Stimulated activated CD4-positive, alpha-beta T cell treated with anti-CD3 and anti-CD28 coated beads, Interleukin-2, amount 100 ng/mL, for 24 hours (primary cell): ENCODE measurements around the gene SLC22A5.
A peak's percentile ranks its signal among the peaks of the same experiment; 100 is the strongest.
"Not testable (repeated sequence)": the region's sequence is repeated elsewhere in the genome, so short reads cannot be mapped to it uniquely, and the experiment has no call there.

ENCODE experiments used
- DNase-seq, 2 donors: peaks; one replicate each; pipeline ENCODE4 v3.0.0-alpha.2; 2020

Gene SLC22A5

GRCh38 chr5:132389051-132389331 is 19.5 kb downstream of the SLC22A5 start:
- no peak for DNase-seq

- peak in 1 of 2 donors; percentile 15 for DNase-seq
These were observed 20.2 kb downstream of the SLC22A5 start for GRCh38 chr5:132389585-132390286.

DNA sequence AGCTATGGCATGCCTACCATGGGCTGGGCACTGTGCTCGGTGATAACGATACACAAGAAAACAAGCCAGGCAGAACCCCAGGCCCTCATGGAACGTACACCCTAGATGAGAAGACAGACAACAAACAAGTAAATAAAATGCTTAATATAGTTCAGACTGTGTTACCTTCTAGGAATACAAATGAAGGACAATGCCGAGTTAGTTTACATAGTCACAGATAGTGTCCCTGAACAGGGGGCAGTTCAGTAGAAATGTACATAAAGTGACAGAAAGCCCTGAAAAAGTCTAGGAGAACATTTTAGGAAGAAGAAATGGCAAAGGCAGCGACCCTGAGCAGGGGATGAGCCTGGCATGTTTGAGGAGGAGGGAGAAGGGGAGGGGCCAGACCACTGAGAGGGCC is 21.7 kb downstream of the SLC22A5 start:
- no peak for DNase-seq

- DNase-seq, result no peak
These were observed 22.4 kb downstream of the SLC22A5 start for GRCh38 chr5:132391870-132392269.

DNA sequence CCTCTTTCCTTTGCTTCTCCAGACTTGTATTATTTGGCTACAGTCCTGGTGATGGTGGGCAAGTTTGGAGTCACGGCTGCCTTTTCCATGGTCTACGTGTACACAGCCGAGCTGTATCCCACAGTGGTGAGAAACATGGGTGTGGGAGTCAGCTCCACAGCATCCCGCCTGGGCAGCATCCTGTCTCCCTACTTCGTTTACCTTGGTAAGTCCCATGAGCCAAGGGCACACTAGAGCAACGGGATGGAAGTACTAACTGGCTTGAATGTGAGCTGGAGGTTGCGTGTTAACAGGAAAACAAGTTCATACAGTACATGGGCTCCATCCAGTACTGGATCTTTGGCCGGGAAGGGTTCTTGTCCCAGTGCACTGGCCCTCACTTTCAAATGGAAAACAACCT is 22.9 kb downstream of the SLC22A5 start:
- DNase-seq, result no peak

DNA sequence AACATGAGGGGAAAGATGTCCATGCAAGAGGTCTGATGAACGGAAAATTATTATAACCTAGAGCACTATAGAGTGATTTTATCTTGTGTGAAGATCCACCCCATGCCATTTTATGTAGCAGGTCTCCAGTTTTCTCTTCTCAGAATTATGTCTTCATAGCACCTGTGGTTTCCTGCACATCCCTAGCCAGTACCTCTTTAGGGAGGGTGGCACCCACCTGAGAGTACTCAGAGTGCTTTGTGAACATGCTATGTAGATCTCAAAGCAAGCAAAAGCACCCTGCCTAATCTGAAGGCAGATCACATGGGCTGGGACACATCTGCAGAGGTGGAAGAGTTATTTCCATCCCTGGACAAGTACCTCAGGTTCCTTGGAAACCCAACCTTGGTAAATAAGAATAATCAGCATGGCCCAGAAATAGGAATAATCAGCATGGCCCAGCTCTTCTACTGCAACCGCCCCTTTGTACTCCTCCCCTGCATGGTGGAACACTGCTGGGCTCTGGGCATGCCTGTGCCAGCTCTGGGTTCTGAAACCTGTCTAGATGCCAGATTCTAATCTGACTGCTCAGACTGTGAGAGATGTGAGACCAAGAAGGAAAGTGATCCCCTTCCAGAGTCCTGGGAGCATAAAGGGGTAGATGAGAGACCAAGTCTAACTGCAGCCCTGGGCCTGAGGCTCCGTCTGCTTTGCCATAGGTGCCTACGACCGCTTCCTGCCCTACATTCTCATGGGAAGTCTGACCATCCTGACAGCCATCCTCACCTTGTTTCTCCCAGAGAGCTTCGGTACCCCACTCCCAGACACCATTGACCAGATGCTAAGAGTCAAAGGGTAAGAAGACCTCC is 23.7 kb downstream of the SLC22A5 start:
- no peak for DNase-seq

DNA sequence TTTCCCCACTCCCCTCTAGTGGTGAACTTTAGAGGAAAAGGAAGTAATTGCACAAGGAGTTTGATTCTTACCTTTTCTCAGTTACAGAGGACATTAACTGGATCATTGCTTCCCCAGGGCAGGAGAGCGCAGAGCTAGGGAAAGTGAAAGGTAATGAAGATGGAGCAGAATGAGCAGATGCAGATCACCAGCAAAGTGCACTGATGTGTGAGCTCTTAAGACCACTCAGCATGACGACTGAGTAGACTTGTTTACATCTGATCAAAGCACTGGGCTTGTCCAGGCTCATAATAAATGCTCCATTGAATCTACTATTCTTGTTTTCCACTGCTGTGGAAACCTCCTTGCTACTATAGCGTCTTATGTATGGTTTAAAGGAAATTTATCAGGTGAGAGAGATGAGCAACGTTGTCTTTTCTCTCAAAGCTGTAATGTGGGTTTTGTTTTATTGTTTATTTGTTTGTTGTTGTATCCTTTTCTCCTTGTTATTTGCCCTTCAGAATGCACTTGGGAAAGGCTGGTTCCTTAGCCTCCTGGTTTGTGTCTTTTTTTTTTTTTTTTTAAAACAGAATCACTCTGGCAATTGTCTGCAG is 25.3 kb downstream of the SLC22A5 start:
- DNase-seq, result no peak

DNA sequence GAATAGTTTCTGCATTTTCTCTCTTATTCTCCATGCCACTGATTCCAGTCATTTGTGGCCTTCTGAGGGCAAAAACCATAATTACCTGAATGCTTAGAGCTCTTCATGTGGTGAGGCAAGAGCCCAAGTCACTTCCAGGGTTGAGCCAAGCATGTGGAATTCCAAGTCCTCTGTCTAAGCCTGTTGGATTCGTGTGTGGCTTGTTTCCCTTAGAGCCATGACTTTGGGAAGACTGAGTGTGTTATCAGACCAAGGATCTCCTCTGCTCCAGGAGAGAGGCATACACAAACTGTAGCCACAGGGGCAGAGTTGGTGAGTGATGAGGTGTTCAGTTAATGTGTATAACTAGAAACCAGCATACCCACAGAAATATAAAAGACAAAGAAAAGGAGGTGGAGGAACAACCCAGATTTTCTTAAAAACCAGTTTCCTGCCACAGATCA is 27.1 kb downstream of the SLC22A5 start:
- no peak for DNase-seq

DNA sequence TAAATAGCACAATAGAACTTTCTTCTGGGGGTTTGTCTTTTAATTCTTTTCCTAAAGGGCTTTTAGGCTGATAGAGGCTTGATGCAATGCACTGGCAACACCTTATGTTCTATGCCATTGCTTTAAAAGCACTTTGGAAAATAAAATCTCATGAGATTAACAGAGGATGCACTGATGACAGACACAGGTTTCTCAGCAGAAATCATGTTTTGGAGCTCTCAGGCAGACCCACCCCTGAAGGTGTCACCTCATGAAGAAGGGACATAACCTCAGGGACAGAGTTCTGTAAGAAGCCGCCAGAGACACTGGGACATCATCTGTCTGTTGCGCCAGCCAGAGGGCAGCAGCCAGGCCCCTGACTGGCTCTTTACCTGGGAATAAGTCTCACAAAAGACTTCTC is 27.7 kb downstream of the SLC22A5 start:
- no peak for DNase-seq

- DNase-seq, result not testable (repeated sequence)
These were observed 28.6 kb downstream of the SLC22A5 start for GRCh38 chr5:132397936-132398675.

DNA sequence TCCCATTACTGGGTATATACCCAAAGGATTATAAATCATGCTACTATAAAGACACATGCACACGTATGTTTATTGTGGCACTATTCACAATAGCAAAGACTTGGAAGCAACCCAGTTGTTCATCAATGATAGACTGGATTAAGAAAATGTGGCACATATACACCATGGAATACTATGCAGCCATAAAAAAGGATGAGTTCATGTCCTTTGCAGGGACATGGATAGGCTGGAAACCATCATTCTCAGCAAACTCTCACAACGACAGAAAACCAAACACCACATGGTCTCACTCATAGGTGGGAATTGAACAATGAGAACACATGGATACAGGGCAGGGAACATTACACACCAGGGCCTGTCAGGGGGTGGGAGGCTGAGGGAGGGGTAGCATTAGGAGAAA is 34.5 kb downstream of the SLC22A5 start:
- DNase-seq, result not testable (repeated sequence)

GRCh38 chr5:132405646-132406045 is 36.1 kb downstream of the SLC22A5 start:
- no peak for DNase-seq

GRCh38 chr5:132406144-132406783 is 36.8 kb downstream of the SLC22A5 start:
- peak in 1 of 2 donors; percentile 22 for DNase-seq

DNA sequence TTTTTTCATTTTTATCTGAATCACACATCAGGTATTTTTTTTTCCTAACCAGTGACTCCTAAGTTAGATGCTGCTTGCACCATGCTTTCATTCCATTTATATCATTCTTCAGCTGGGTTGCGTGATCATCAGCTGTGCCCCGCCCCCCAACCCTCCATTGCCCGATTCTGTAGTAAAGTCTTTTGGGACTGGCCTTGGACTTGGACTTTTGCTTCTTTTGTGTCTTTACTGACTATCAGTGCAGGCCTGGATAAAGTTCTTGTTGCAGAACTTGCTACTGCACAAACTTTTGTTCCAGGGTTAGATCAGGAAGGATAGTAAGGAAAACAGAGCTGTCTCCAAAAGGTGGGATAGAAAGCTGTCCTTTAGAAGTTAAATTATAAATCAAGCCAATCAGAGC is 38.5 kb downstream of the SLC22A5 start:
- no peak for DNase-seq

DNA sequence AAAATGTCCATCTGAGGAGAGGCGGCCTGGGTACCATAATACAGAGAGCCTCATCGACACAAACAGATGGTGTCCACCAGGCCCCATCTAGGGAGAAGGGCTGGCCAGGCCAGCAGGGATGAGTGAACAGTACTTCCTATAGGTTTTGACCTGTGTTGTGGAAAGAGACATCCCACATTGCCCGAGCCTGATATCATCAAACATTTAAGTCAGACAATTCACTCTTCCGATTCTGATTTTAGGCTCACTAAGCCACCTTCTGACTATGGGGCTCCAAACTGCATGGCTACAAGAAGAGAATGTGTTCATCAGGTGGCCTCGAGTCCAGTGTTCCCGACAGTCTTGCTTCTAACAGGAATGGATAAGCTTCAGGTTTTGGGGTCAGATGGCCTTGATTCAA is 38.9 kb downstream of the SLC22A5 start:
- peak in 1 of 2 donors; percentile 17 for DNase-seq

DNA sequence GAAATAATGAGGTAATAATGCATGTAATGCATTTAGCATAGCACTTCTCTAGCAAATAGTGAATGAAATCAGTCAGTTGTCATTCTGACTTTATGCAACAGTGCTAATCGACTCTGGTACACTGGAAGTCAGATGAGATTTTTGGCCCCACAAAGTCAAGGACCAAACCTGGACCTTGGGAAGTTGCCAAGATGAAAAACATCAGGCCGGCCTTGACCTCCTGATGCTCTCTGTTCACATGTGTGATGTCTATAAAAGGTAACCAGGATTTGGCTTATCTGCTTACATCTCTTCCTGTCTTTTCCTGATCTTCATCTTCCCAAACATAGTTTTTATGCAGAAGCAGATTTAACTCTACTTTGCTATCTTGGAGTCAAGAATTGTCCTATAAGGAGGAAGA is 39.5 kb downstream of the SLC22A5 start:
- DNase-seq, result no peak

DNA sequence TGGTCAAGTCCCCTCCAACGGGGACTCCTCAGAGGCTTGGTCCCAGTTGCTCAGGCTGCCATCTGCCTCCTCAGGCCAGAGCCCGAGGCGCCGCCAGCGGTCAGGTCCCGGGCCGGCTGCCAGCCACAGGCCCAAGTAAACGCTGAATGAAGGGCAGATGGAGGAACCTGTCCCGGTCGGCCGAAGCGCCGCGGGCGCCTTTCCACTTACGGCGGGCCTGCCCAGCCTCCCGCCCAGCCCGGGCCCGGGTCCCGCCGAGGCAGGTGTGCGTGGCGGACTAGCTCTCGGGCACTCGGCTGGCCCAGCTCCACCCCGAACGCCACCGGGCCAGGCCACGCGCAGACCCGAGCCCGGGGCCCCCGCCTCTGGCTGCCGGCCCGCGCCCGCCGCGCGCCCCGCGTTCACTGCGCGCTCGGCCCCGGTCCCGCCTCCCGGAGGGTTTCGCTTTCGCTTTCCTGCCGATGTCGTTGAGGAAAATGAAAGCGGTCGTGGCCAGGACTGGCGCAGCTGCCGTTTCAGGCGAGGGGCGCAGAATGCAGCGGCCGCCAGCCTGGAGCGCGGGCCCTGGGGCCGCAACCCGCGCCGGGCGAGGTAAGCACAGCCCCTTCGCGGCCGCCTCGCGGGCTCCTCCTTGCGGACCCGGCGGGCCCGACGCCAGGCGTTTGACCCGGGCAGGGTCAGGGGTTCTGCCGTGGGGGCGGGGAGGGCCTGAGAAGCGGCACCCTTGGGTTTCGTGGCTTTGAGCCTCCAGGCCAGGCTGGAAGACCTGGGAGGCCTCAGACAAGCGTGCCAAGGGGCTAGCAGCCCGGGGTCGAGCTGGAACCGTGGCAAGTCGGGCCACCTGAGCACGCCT is 41.2 kb downstream of the SLC22A5 start:
- DNase-seq, result peak; percentile 86 to 88

DNA sequence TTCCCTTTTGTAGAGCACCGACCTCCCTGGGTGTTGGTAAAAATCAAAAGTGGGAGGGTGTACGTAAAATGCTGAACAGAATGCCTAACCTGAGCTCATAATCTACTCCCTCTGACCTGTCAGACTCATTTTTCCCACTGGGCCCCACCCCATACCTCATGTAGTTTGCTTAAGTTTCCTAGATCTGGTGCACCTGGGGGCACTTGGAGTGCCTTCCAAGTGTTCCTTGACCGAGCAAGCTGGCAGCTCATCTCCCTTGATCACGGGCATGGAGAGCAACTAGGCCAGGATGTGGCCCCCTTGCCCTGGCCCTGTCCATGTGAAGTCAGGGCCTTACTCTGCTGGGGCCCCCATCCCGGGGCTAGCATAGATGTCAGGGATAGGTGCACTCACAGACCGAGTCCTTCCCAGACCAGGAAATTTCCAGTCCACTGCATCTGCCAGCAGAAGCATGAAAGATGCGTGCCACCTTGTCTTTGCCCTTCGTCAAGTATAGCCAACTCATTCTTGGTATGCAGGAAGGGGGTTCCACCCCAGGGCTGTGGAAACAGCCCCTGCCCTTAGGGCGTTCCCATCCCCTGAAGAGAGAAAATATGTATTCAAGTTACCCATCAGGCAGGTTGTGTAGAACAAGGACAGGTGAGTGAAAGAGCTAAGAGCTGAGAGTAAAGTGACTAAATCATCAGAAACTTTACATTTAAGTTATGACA is 41.9 kb downstream of the SLC22A5 start:
- peak in 1 of 2 donors; percentile 30 for DNase-seq

- no peak for DNase-seq
These were observed 44.1 kb downstream of the SLC22A5 start for GRCh38 chr5:132413567-132413966.

DNA sequence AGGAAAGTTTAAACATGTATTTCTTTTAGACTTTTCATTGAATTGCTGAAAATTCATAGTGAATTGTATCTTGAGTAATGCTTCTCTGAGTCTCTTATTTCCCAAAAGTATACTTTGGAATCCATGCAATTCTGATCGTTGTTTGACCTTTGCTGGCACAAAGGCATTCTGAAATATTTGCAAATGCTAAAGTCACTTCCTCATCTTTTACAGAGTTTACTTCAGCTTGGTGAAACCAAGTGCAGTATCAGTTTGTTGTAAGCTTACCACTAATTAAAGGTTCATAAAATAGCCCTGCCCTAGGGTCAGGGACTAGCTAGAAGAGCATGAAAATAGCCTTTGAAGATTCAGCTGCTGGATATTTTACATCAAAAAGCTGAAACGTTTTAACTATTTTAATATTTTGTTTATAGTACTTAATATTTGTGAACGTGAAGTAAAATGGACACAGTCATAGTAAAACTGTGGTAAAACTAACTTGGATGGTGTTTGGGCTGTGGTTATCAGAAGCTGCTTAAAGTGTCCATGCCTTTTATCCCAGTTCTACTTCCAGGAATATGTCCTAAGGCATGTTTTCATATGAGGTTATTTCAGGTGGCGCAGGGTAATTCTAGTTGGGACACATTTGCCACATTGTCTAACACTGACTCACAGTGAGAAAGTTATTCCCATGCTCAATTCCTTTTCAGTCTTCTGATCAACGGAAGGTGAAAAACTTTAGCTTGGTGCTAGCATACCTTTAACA is 45.3 kb downstream of the SLC22A5 start:
- no peak for DNase-seq
